Activated T-helper 2 cell treated with anti-CD3 and anti-CD28 coated beads, Interferon-gamma antibody, Interleukin-2, Interleukin-4, amounts not matched to agents 10 μg/mL and 5 μg/mL and 100 μg/mL, durations not matched to agents 14 hours and 24 hours and 36 hours (primary cell): ENCODE results near the gene DSCAML1. TPM values are rescaled to one million over a fixed set of nuclear protein-coding genes. Genes with fewer than 3 reads are reported as not detected.

Experiments used
- DNase-seq: peaks from one replicate; pipeline ENCODE4 v3.0.0; 2021; ENCODE audit warnings: low spot score
- H3K27ac Mint-ChIP-seq: one replicate; pipeline ENCODE4 v1.8.0; 2021; ENCODE audit warnings: mixed read lengths
- H3K27me3 Mint-ChIP-seq: one replicate; pipeline ENCODE4 v1.8.0; 2021; ENCODE audit warnings: low read depth, mixed read lengths
- H3K36me3 Mint-ChIP-seq: one replicate; pipeline ENCODE4 v1.8.0; 2021; ENCODE audit warnings: low read depth, mixed read lengths
- H3K4me1 Mint-ChIP-seq: one replicate; pipeline ENCODE4 v1.8.0; 2021; ENCODE audit warnings: low read depth, mixed read lengths
- H3K4me3 Mint-ChIP-seq: one replicate; pipeline ENCODE4 v1.8.0; 2021; ENCODE audit warnings: low read depth, mild to moderate bottlenecking, moderate library complexity, mixed read lengths
- H3K9me3 Mint-ChIP-seq: one replicate; pipeline ENCODE4 v1.8.0; 2021; ENCODE audit warnings: mixed read lengths
- intact Hi-C: fragments of 100-400 bp; cut with micrococcal nuclease; formaldehyde crosslinking; loops from one replicate; pipeline ENCODE4 v1.15.1; 2023
- total RNA-seq: library from RNA; stranded (reverse); gene quantifications from 2 replicates; pipeline ENCODE4 v1.2.3, GENCODE V29; 2022

Gene DSCAML1
- total RNA-seq, 1 donor from 2014 or later, result not detected

GRCh38 chr11:117420598-117420997, 376.4 kb downstream of the DSCAML1 start:
- Mint-ChIP-seq H3K36me3 (no peaks in the 10 kb centered on the region), H3K9me3 (no peaks in the 10 kb centered on the region), H3K27ac (no peak overlapping the region), H3K4me3 (no peak overlapping the region), H3K27me3 (no peaks in the 10 kb centered on the region), H3K4me1 (no peaks in the 10 kb centered on the region)
- intact Hi-C loops, result no loop called here
- no peak for DNase-seq

- Mint-ChIP-seq H3K27ac (no peak overlapping the region), H3K27me3 (no peaks in the 10 kb centered on the region), H3K36me3 (no peaks in the 10 kb centered on the region), H3K9me3 (no peaks in the 10 kb centered on the region), H3K4me1 (no peaks in the 10 kb centered on the region), H3K4me3 (no peak overlapping the region)
- DNase-seq, result no peak
- intact Hi-C loops, result no loop called here
Observed at GRCh38 chr11:117420143-117420485, 376.9 kb downstream of the DSCAML1 start.

DNA sequence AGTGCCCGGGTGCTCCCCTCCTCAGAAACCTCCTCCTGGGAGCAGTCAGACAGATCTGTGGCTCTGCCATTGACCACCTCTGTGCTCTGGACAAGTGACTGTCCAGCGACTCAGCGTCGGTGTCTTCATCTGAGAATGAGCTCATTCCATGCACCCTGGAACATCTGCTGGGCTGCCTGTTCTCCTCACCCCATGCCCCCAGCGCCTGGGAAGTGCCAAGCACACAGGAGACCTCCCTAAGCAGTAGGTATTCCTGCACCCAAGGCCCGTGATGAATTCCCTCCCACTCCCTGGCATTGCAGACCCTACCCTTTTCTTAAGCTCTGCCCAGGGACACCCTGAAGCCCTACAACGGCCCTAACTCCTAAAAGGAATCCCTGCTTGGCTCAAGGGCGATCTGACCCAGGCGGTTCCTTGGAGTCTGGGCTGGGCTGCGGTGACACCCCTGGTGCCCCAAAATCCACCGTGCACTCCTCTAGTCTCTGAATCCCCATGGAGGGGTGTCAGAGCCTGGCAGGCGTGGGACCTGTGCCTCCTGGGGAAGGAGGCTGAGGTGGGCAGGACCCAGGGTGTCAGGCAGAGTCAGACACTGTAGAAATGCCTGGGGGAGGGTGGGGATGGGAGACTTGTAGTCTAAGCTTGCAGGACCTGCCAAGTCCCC, 377.4 kb downstream of the DSCAML1 start:
- Mint-ChIP-seq H3K27ac (no peak overlapping the region), H3K4me1 (no peaks in the 10 kb centered on the region), H3K36me3 (no peaks in the 10 kb centered on the region), H3K9me3 (no peaks in the 10 kb centered on the region), H3K4me3 (no peak overlapping the region), H3K27me3 (no peaks in the 10 kb centered on the region)
- DNase-seq, result no peak
- intact Hi-C loops, result no loop called here

DNA sequence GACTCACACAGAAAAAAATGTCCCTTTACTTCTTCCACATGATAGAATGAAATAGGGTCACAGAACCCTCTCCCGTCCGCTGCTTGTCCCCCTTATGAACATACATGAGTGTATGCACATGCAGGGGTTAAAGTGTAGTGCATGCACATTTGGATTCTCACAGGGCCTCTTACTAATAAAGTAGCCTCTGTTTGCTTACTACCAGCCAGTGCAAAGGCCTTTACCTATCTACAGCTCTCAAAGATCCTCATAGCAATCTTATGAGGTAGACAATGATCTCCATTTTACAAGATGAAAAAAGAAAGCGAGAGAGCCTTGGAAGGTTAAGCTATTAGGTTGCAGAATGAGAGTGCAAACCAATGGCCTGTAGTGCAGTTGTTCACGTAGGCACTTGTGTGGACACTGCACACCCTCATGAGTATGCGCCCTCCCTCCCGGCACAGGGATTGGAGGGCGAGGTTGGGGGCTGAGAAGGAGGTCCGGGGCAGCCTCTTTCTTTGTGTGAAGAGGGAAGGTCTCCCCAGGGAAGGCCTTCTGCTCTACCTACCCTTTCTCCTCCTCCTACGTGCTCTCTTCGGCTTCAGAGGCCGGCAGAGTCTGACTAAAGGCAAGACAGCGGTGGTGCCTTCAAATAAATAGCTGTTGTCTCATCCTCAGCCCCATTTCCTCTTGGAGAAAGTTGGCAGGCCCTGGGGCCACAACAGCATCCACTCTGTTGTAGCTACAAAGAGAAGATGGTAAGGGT, 378.1 kb downstream of the DSCAML1 start:
- H3K36me3 Mint-ChIP-seq, result no peaks in the 10 kb centered on the region
- H3K4me1 Mint-ChIP-seq, result no peaks in the 10 kb centered on the region
- no peaks in the 10 kb centered on the region for H3K27me3 Mint-ChIP-seq
- H3K27ac Mint-ChIP-seq, result no peak overlapping the region
- no peak overlapping the region for H3K4me3 Mint-ChIP-seq
- intact Hi-C loops, result no loop called here
- DNase-seq, result no peak
- no peaks in the 10 kb centered on the region for H3K9me3 Mint-ChIP-seq

GRCh38 chr11:117417856-117418255, 379.2 kb downstream of the DSCAML1 start:
- H3K27ac Mint-ChIP-seq, result no peak overlapping the region
- H3K4me3 Mint-ChIP-seq, result no peak overlapping the region
- intact Hi-C loops, result no loop called here
- H3K27me3 Mint-ChIP-seq, result no peaks in the 10 kb centered on the region
- no peak for DNase-seq
- no peaks in the 10 kb centered on the region for H3K36me3 Mint-ChIP-seq
- H3K4me1 Mint-ChIP-seq, result no peaks in the 10 kb centered on the region
- H3K9me3 Mint-ChIP-seq, result no peaks in the 10 kb centered on the region

GRCh38 chr11:117417342-117417741, 379.7 kb downstream of the DSCAML1 start:
- Mint-ChIP-seq H3K4me3 (no peak overlapping the region), H3K4me1 (no peaks in the 10 kb centered on the region), H3K36me3 (no peaks in the 10 kb centered on the region), H3K27me3 (no peaks in the 10 kb centered on the region), H3K9me3 (no peaks in the 10 kb centered on the region), H3K27ac (no peak overlapping the region)
- intact Hi-C loops, result no loop called here
- no peak for DNase-seq

GRCh38 chr11:117415358-117415896, 381.6 kb downstream of the DSCAML1 start:
- H3K9me3 Mint-ChIP-seq, result no peaks in the 10 kb centered on the region
- H3K4me3 Mint-ChIP-seq, result no peak overlapping the region
- no peaks in the 10 kb centered on the region for H3K4me1 Mint-ChIP-seq
- intact Hi-C loops, result no loop called here
- no peaks in the 10 kb centered on the region for H3K36me3 Mint-ChIP-seq
- H3K27ac Mint-ChIP-seq, result no peak overlapping the region
- H3K27me3 Mint-ChIP-seq, result no peaks in the 10 kb centered on the region
- no peak for DNase-seq

GRCh38 chr11:117414724-117415123, 382.3 kb downstream of the DSCAML1 start:
- Mint-ChIP-seq H3K4me3 (no peak overlapping the region), H3K27ac (no peak overlapping the region), H3K9me3 (no peaks in the 10 kb centered on the region), H3K27me3 (no peaks in the 10 kb centered on the region), H3K36me3 (peaks cover 3% of the 10 kb centered on the region), H3K4me1 (no peaks in the 10 kb centered on the region)
- intact Hi-C loops, result no loop called here
- no peak for DNase-seq

DNA sequence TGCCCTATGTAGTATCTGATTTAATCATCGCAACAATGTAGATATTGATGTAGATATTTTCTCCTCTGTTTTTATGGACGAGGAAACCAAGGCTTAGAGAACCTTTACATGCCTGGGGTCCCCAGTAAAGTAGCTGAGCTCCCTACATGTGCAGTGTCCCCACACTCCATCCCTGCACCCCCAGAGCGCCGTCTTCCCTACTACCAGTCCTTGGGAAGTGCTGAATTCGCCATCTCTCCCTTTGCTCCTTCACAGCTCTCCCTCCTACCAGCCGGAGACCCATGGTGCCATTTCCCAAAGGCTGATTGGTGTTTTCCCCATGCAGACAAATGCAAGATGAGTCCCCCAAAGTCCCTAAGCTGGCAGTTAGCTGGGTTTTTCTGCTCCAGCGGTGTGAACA, 383.4 kb downstream of the DSCAML1 start:
- Mint-ChIP-seq H3K9me3 (no peaks in the 10 kb centered on the region), H3K27me3 (no peaks in the 10 kb centered on the region), H3K36me3 (peaks cover 5% of the 10 kb centered on the region), H3K4me1 (no peaks in the 10 kb centered on the region), H3K4me3 (no peak overlapping the region), H3K27ac (no peak overlapping the region)
- DNase-seq, result no peak
- intact Hi-C loops, result no loop called here

DNA sequence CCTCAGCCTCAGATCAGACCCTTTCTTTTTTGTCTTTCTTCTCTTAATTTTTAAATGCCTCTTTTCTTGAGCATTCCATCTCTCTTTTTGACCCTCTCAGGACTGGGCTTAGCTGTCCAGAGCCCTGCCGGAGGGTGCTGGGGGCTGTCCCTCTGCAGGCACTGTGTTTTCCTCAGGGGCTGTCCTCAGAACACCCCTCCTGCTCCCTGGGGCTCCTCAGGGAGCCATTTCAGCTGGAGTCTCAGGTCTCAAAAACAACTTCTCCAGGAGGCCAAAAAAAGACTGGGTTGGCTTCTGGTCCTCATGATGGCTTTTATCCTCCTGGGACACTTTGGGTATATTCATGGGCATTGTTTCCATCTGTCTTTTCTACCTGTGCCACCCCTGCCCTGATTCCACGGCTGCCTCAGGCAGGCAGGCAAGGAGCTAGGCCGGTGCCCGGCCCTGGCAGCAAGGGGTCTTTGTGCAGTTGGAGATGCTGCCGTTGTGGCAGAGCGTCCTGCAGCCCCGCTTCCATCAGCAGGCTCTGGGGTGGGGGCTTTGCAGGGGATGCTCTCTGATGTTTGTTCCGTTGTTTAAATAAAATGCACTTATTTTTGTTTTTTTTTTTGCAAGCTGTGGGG, 384.3 kb downstream of the DSCAML1 start:
- H3K36me3 Mint-ChIP-seq, result peaks cover 5% of the 10 kb centered on the region
- no peak for DNase-seq
- H3K4me1 Mint-ChIP-seq, result no peaks in the 10 kb centered on the region
- no peak overlapping the region for H3K27ac Mint-ChIP-seq
- no peaks in the 10 kb centered on the region for H3K27me3 Mint-ChIP-seq
- no peaks in the 10 kb centered on the region for H3K9me3 Mint-ChIP-seq
- intact Hi-C loops, result no loop called here
- no peak overlapping the region for H3K4me3 Mint-ChIP-seq

- H3K27me3 Mint-ChIP-seq, result no peaks in the 10 kb centered on the region
- no peak for DNase-seq
- intact Hi-C loops, result no loop called here
- H3K9me3 Mint-ChIP-seq, result no peaks in the 10 kb centered on the region
- H3K4me3 Mint-ChIP-seq, result no peak overlapping the region
- no peaks in the 10 kb centered on the region for H3K4me1 Mint-ChIP-seq
- H3K27ac Mint-ChIP-seq, result no peak overlapping the region
- H3K36me3 Mint-ChIP-seq, result peaks cover 5% of the 10 kb centered on the region
Observed at GRCh38 chr11:117412176-117412575, 384.8 kb downstream of the DSCAML1 start.

DNA sequence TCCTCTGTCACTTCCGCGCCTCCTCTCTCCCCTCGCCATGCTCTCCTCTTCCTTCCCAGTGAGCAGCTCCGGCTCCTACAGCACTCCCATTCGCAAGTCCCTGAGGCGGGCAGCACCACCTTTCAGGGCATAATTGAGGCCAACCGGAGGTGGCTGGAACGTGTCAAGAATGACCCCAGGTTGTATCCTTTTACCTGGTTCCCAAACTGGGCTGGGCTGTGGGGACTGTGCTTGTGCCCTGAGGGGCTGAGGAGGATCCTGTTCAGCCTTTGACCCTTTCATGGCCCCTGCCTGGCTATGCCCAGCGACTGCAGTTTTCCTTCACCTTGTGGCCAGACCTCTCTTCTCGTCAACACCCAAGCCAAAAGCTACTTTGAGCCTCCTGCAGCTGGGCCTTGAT, 385.3 kb downstream of the DSCAML1 start:
- no peak overlapping the region for H3K4me3 Mint-ChIP-seq
- H3K4me1 Mint-ChIP-seq, result no peaks in the 10 kb centered on the region
- H3K9me3 Mint-ChIP-seq, result no peaks in the 10 kb centered on the region
- no peaks in the 10 kb centered on the region for H3K27me3 Mint-ChIP-seq
- intact Hi-C loops, result no loop called here
- H3K36me3 Mint-ChIP-seq, result peaks cover 5% of the 10 kb centered on the region
- H3K27ac Mint-ChIP-seq, result no peak overlapping the region
- no peak for DNase-seq
